Panc1 (cell line): Measurements from ENCODE around the gene ADARB2. TPM values are rescaled to one million over a fixed set of nuclear protein-coding genes. Genes with fewer than 3 reads are reported as not detected.

Experiments
- ATAC-seq: fragments of 200-7000 bp; cut with Tn5 transposase; 2 replicates; pipeline ENCODE4 v1.9.1; 2020; ENCODE audit warnings: mild to moderate bottlenecking, moderate library complexity
- BruUV-seq: library from RNA; stranded (reverse); fragments of 400-500 nt; replicated peaks from 2 replicates; lab custom pipeline; 2021; lab: Mats Ljungman, UMichigan
- CTCF ChIA-PET: fragments of 300-600 bp; sonication (Branson Sonifier 250); formaldehyde crosslinking; loops from one replicate; lab custom pipeline; 2022; ENCODE audit warnings: antibody characterized with exemption; lab: Charles Lee
- POLR2A ChIA-PET: fragments of 300-600 bp; sonication (Branson Sonifier 250); formaldehyde crosslinking; loops from one replicate; lab custom pipeline; 2022; ENCODE audit warnings: antibody characterized with exemption; lab: Charles Lee
- DNase-seq: peaks from one replicate; pipeline ENCODE4 v3.0.0-alpha.2; 2010; ENCODE audit warnings: low read depth, low spot score
- H3K27ac ChIP-seq: 2 replicates; pipeline ENCODE4 v1.5.1; 2011; ENCODE audit warnings: mild to moderate bottlenecking, low read length, inconsistent platforms
- H3K27me3 ChIP-seq: fragments of 200-500 bp; sonication (Bioruptor generic); 2 replicates; pipeline ENCODE4 v1.6.0; 2014; ENCODE audit warnings: low read length, inconsistent platforms; ENCODE audit not compliant: control insufficient read depth, insufficient read depth
- H3K36me3 ChIP-seq: fragments of 200-500 bp; sonication (Bioruptor generic); 2 replicates; pipeline ENCODE4 v1.5.1; 2014; ENCODE audit warnings: inconsistent platforms, mild to moderate bottlenecking, low read length, moderate library complexity; ENCODE audit not compliant: control insufficient read depth, insufficient read depth
- H3K4me1 ChIP-seq: 2 replicates; pipeline ENCODE4 v1.5.1; 2011; ENCODE audit warnings: inconsistent platforms, mild to moderate bottlenecking, low read length, moderate library complexity; ENCODE audit not compliant: control insufficient read depth, insufficient read depth
- H3K4me3 ChIP-seq, 2 experiments: 2 replicates each; pipeline ENCODE4 v1.5.1; 2011 to 2012; ENCODE audit warnings: low read depth in 2 of 2, low read length in 2 of 2, mild to moderate bottlenecking in 2 of 2, inconsistent platforms in 1 of 2, moderate library complexity in 1 of 2
- H3K9me3 ChIP-seq: fragments of 200-500 bp; sonication (Bioruptor generic); 2 replicates; pipeline ENCODE4 v1.5.1; 2014; ENCODE audit warnings: low read depth, mild to moderate bottlenecking, inconsistent platforms, low read length, moderate library complexity; ENCODE audit not compliant: control insufficient read depth, insufficient read depth
- CTCF ChIP-seq: fragments of 450-650 bp; IDR thresholded peaks from 2 replicates; pipeline ENCODE4 v1.5.1; 2017; ENCODE audit warnings: mild to moderate bottlenecking
- POLR2AphosphoS5 ChIP-seq: IDR thresholded peaks from 2 replicates; pipeline ENCODE4 v1.6.1; 2012; ENCODE audit warnings: mild to moderate bottlenecking, low read depth, low read length, moderate library complexity
- REST ChIP-seq, 2 experiments: IDR thresholded peaks; 2 replicates each; pipeline ENCODE4 v1.6.1; 2011 to 2012; ENCODE audit warnings: low read depth in 2 of 2, control low read depth in 1 of 2, low read length in 1 of 2, mild to moderate bottlenecking in 1 of 2, moderate library complexity in 1 of 2; ENCODE audit not compliant: insufficient read depth in 1 of 2
- SIN3A ChIP-seq: IDR thresholded peaks from 2 replicates; pipeline ENCODE4 v1.6.1; 2012; ENCODE audit warnings: low read depth, mild to moderate bottlenecking, low read length, moderate library complexity, borderline replicate concordance; ENCODE audit not compliant: insufficient read depth
- TCF7L2 ChIP-seq: IDR thresholded peaks from 2 replicates; pipeline ENCODE4 v1.6.1; 2011; ENCODE audit warnings: mild to moderate bottlenecking, low read depth, low read length, inconsistent platforms
- in situ Hi-C: cut with HindIII; loops from 2 replicates; pipeline ENCODE4 v1.10.0; 2016; ENCODE audit warnings: low sequenced_read_pairs, low pct_unique_long_range_greater_than_20kb
- intact Hi-C: fragments of 100-400 bp; cut with micrococcal nuclease; formaldehyde crosslinking; loops from one replicate; pipeline ENCODE4 v1.10.0; 2022; ENCODE audit not compliant: unreplicated experiment
- total RNA-seq: library from RNA; stranded (reverse); gene quantifications from one replicate; pipeline ENCODE4 v1.2.1, GENCODE V29; 2021; ENCODE audit not compliant: unreplicated experiment

ADARB2 gene
- total RNA-seq, 1 experiment from 2014 or later: 0.31 TPM

- H3K27me3 ChIP-seq: no peaks in the 10 kb centered on the region
- intact Hi-C loops (no loop called here), in situ Hi-C loops (no loop called here)
- no peak for TF ChIP-seq REST (IDR thresholded peaks at IDR 0.05; ENCODE audit: insufficient read depth in 1 of 2, low read depth in 2 of 2, low read length in 1 of 2)
- TF ChIP-seq TCF7L2: no peak
- TF ChIP-seq CTCF: no peak
- no peak for TF ChIP-seq POLR2AphosphoS5
- no peak for TF ChIP-seq SIN3A
- no peak overlapping the region for H3K27ac ChIP-seq
- no peaks in the 10 kb centered on the region for H3K9me3 ChIP-seq
- ATAC-seq (no peak), DNase-seq (no peak)
- no peaks in the 10 kb centered on the region for H3K36me3 ChIP-seq
- POLR2A ChIA-PET: no interaction called here
- CTCF ChIA-PET: no interaction called here
- no peaks in the 10 kb centered on the region for H3K4me1 ChIP-seq
- BruUV-seq: no TSS peak
- no peak overlapping the region for H3K4me3 ChIP-seq
Measured at GRCh38 chr10:1634239-1634638, 103.1 kb downstream of the ADARB2 start.

- ChIA-PET POLR2A (no interaction called here), CTCF (no interaction called here)
- DNase-seq: no peak
- no TSS peak for BruUV-seq
- Histone ChIP-seq H3K4me3 (no peak overlapping the region), H3K4me1 (no peaks in the 10 kb centered on the region), H3K27me3 (no peaks in the 10 kb centered on the region), H3K27ac (no peak overlapping the region), H3K36me3 (no peaks in the 10 kb centered on the region), H3K9me3 (no peaks in the 10 kb centered on the region)
- intact Hi-C loops: no loop called here
- TF ChIP-seq CTCF: no peak
- TF ChIP-seq REST (IDR thresholded peaks at IDR 0.05; ENCODE audit: insufficient read depth in 1 of 2, low read depth in 2 of 2, low read length in 1 of 2): no peak
- TF ChIP-seq SIN3A: no peak
- no peak for TF ChIP-seq POLR2AphosphoS5
- no peak for TF ChIP-seq TCF7L2
- no peak for ATAC-seq
- in situ Hi-C loops: no loop called here
Measured at GRCh38 chr10:1633783-1634182, 103.5 kb downstream of the ADARB2 start.
